HG03432 (cell line): Measurements from ENCODE around the gene CYP1A2.
"Not testable (repeated sequence)": the region's sequence is repeated elsewhere in the genome, so short reads cannot be mapped to it uniquely, and the experiment has no call there.

ENCODE experiments used
- ATAC-seq: cut with Tn5 transposase; IDR thresholded peaks from one replicate; pipeline ENCODE4 v1.9.1; 2021; ENCODE audit warnings: mild to moderate bottlenecking, moderate library complexity; ENCODE audit not compliant: unreplicated experiment

CYP1A2 gene

DNA sequence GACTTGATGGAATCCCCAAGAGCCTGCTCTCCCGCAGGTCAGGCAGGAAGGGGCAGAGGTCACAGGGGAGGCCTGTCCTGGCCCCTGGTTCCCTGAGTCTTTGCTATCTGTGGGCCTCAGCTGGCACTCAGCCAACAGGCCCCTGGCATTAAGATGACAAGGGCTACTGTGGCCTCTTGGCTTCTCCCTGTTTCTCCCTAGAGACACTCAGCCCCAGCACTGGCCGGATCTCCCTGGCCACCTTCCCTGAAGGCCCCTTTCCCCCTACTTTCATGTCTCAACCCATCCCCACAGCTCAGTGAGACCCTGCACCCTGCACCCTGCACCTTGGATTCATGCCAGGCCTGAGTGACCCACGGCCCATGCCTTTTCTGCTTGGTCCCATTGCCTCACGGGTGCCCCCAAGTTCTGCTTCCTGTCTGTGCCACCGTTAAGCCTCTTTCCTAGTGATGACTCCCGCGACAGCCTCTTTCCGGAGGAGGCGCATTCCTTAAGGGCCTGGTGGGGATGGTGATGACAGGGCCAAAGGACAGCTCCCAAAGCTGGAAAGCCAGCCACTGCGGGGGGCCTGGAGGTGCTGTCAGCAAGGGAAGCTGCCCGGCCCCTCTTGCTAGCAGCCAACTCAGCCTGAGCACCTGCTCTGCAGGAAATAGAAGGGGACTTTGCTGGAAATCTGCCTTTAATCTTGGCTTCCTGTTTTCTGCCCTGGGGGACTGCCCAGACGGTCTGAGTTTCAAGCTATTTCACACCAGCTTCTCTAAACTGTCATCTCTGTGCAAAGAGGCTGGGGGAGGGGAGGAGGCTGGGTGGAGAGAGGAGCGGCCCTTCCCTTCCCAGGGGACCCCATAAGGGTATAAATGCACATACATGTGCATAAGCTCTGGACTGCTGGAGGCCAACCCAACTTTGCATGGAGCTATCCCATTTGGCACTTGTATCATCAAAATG lies 28.4 kb downstream of the CYP1A2 start:
- ATAC-seq = peak; percentile 36

DNA sequence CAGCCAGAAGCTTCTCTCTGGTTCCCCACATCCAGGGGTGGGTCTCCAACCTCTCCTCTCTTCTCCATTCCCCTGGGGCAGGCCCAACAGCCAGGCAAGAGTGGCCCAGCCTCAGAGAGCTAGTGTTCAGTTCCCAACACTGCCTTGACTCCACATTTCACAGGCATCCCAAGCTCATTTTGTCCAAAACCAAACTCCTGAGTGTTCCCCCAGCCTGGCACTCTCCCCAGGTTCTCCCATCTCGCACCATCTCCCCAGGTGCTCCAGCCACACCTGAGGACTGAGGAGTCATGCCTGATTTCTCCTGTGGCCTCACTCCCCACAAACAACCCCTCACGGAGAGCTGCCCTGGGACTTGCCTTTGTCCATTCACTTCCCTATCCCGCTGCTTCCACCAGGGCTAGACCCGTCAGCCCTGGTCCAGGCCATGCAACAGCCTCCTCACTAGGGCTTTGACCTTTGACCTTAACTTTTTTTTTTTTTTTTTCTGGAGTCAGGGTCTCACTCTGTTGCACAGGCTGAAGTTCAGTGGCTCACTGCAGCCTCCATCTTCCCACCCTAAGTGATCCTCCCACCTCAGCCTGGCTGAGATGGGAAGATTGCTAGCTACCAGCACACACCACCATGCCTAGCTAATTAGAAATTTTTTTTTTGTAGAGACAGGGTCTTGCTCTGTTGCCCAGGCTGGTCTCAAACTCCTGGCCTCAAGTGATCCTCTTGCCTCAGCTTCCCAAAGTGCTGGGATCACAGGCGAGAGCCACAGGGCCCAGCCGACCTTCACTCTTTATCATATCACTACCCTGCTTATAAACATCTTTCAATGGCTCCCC lies 29.3 kb downstream of the CYP1A2 start:
- peak; percentile 5 for ATAC-seq

DNA sequence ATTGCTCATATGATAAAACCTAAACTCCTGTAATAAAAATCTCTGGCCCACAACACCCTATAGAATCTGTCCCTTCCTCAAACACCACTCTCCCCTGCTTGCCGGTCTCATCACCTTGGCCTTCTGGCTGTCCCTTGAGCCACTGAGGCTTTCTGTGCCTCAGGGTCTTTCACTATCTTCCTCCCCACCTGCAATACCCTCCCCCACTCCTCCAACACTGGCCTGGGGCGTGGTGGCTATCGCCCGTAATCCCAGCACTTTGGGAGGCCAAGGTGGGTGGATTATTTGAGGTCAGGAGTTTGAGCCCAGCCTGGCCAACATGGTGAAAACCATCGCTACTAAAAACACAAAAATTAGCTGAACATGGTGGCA lies 29.9 kb downstream of the CYP1A2 start:
- ATAC-seq = no peak

DNA sequence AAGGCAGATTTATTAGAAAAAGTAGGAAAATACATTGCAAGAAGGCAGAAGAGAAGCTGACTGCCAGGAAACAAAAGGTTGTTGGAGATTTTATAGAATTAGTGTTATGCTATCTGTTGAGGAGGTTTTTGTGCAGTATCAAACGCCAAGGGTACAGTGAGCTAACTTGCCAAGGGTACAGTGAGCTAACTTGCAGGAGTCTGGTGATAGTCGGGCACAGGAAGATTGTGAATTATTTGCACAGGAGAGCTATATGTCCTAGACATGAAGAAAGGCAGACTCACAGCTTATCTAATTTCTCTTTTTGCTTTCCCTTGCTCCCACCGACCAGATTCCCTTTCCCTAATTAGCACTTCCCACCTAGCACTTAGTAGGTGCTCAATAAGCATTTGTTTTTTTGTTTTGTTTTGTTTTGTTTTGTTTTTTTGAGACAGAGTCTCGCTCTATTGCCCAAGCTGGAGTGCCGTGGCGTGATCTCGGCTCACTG lies 30.6 kb downstream of the CYP1A2 start:
- ATAC-seq = no peak

DNA sequence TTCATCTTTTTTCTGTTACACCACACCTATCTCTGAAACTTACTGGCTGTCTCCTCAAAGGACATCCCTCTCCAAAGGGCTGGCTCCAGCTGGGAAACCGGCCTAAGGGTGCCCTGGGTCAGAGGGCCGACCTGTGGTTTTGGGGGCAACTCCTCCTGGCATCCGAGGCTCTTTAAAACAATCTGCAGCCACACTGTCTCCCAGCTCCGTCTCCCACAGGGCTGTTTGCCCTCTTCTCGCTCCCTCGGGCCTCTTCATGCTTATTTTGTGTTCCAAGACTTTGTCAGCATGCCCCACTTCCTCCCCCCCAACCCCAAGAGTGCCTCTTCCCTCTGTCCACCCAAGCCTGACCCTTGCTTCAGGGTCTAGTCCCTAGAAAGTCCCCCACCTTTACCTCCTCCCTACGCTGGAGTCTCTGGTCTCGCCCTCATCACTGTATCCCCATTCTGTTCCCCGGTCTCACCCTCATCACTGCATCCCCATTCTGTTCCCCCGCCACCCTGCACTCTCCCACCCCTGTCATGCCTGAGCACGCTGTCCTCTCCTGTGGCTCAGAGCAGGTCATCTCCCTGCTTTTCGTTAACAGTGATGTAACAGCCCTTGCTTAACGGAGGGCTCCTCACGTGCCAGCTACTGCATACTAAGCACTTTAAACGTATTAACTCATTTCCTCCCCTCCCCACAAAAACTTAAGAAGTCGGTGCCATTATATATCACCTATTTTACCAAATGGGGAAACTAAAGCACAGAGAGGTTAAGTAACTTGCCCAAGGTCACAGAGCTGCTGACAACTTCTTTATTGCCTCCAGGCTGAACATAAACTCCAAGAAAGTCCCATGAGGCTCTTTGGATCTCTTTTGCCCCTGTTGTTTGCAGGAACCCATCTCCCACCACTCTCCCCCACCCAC lies 32.1 kb downstream of the CYP1A2 start:
- no peak for ATAC-seq

DNA sequence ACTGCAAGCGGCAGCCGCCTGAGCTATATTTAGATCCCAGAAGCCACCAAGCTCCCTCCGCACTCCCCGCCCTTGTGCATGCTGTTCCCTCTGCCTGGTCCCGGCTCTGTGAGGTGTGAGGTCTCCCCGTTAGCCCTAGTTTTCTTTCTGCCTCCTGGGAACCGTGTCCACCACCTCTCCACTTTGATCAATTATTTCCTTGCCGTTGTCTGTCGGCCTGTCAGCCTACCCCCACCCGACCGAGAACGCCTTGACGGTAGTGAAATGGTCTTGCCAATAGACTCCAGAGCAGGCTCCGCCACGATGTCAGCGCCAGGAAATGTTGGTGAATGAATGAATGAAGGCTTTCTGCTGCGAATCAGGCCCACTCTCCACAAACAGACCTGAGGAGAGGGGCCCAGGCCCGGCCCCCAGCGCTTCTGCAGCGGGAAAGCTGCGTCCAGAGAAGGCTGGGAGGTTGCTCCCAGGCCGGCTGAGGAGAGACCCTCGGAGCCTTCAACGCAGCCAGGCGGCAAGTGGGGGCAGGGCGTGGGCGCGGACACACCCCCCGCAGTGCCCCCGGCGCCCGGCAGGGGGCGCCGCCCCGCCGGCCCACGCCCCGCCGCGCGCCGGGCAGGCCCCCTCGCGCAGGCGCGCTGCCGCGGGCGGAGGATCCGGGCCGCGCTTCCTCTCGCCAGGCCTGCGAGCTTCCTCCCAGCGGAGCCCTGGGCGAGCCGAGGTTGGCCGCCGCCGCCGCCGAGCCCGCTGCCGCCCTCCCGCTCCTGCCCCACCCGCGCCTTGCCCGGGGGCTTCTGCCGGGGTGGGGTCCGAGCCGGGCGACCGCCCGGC lies 33.0 kb downstream of the CYP1A2 start, which contains the start of gene CSK:
CSK (plus strand) TSS at position 650 of the 828 bp plus-strand sequence. CDS start 16,218 bp downstream, outside the sequence.
- peak; percentile 40 for ATAC-seq

DNA sequence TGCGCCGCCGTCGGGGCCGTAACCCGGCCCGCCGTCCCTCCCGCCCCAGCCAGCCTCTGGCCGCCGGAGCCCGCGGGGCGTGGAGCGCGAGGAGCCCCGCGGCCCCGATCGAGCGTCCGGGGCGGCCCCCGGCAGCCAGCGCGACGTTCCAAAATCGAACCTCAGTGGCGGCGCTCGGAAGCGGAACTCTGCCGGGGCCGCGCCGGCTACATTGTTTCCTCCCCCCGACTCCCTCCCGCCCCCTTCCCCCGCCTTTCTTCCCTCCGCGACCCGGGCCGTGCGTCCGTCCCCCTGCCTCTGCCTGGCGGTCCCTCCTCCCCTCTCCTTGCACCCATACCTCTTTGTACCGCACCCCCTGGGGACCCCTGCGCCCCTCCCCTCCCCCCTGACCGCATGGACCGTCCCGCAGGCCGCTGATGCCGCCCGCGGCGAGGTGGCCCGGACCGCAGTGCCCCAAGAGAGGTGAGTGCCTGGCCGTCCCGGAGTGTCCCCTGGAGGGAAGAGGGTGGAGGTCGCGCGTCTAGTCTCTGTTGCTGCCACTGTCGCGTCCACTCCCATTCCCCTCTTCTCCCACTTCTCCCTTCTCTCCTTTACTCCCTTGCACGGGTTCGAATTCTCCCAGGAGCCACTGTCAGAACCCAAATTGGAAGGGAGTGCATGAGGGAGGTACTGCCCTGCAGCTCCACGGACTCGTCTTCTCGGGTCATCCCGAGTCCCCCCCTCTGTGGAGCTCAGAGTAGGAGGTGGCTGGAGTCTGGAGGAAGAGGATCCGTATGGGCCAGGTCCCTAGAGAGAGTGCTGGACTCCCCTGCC lies 33.8 kb downstream of the CYP1A2 start:
- ATAC-seq = peak; percentile 7

DNA sequence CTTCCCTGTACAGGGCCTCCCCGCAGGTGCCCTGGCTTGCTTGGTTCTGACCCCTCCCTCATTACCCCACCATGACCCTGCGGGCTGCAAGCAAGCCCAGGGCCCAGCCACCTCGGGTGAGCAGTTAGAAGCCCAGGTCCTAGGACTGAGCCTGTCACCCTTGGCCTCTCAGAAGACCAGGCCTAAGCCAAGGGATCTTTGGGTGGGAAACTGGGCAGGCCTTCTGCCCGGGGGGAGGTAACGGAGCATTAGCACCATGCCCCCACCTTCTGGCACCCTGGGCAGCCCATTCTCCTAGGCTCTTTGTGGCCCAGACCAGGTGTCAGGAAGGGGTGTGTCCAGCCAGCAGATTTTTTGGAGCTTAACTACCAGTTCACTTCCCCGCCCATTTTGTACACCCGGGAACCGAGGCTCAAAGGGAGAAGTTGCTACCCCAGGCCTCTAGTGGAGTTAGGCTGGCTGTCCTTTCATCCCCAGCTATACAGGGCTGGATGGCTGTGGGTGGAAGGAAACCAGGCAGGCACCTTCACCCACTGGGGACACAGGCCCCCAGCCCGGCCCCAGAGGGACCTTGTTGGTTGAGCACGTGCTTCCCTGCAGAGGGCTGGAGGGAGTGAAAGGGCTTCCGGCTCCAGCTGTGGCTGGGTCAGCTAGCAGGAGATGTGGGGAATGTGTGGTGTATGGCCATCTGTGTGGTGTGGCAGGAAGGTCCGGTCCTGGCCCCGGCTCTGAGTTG lies 34.6 kb downstream of the CYP1A2 start:
- no peak for ATAC-seq

DNA sequence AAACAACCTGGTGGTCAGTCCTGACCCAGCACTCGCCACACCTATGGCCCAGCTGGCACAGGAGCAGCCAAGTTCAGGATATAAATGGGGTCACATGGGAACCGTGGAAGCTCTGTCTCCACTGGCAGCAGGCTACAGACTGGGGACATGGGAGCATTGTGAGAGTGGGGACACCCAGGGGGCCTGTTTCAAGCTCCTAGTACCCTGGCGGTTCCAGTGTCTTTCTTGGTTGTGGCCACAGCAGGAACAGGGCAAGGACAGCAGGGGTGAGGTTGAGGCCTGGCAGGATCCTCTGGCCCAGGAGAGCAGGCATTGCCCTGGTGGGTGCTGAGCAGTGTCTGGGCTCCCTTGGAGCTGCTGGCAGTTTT lies 35.1 kb downstream of the CYP1A2 start:
- ATAC-seq = no peak

DNA sequence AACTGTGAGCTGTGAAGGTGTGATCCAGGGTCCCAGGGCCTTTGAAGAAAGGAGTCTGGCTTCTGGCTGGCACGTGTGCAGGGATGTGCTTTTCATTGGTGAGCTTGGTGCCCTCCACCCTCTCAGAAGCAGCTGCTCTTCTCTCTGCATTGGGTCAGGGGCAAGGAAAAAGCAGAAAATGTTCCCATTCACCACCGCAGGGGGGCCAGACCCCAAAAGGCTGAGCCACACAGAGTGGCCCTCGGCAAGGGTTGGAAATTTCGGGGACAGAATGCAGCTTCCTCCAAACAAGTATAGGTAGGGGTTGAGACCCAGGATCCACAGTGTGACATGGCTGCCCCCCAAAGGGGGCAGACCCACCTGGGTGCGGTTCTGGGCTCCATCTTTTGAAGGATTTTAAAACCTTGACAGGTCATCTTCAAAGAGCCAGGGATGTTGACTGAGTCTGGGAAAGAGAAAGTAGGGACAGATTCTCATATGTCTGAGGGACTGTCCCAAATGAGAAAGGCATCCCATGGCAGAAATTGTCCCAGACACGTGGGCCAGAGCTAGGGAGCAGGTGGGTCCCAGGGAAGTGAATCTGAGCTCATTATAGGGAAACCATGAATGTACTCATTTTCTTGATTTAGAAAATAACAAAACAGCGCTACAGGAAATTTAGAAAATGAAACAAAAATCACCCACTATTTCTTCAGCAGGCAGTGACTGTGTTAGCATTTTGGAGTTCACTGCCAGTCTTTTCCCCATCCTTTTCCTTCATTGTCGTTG lies 36.0 kb downstream of the CYP1A2 start:
- ATAC-seq = no peak

DNA sequence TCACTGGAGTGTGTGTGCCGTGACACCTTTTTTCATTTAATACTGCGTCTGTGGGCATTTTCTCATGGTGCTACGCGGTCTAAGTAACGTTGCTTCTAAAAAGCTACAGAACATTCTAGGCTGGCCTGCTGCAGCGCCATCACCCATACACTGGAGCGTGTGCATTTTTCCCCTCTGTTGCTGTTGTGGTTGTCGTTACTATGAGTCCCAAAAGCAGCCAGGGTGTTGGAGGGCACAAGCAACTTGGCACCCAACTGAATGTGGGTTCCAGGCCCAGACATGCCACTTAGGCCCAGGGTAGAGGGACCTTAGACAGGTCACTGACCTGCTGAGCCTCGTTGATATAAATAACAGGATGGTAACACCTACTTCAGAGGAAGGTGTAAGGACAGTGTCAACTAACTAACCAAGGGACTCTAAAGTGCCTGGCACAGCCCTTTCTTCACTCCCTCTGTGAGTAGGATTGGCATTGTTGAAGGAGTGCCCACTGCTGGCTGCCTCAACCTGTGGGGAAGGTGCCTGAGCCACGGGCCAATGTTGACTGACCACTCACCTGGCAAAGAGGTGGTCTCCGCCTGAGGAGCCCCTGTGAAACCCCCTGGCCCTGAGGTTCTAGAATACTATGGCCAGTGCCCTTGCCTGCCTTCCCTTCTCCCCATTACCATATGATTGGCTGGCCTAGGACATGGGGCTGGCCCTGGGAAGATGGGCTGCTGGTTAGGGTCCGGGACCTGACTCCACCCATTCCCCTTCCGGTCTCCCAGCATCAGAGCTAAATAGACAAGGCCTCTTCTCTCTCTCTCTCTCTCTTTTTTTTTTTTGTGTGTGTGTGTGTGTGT lies 36.8 kb downstream of the CYP1A2 start:
- ATAC-seq = no peak

DNA sequence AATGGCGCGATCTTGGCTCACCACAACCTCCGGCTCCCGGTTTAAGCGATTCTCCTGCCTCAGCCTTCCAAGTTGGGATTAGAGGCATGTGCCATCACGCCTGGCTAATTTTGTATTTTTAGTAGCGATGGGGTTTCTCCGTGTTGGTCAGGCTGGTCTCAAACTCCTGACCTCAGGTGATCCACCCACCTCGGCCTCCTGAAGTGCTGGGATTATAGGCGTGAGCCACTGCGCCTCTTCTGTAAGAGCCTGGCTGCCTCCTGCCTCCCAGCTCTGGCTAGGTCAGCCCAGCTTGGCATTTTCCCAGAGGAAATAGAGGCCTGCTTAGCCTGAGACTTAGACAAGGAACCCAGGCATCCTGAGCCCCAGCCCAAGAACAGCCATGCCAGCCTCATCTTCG lies 37.4 kb downstream of the CYP1A2 start:
- not testable (repeated sequence) for ATAC-seq

DNA sequence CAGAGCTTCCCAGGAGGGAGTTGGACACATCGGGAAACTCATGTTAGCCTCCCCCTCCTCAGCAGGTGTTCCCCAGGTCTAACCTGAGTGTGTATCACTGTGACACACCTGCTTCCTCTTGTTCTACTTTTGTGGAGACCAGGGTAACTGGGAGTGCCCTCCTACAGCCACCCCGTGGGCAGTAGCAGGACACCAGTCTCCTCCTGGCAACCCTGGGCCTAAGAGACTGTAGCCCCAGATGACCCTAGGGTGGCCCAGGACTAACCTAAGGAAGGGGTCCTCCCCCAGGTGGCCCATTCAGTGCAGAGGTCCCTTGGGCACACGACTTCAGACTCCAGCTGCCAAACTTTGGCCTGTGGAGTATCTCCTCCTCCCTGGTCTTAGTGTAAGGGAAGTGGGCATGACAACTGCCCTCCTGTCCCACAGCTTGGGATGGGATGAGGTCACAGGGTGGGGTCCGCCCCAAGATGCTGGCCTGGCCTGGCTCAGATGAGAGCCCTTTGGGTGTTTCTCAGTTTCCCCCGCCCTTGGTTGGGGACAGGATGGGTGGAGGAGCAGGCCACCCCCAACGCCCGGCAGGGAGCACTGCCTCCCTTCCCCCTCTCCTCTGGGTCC lies 38.0 kb downstream of the CYP1A2 start:
- no peak for ATAC-seq

DNA sequence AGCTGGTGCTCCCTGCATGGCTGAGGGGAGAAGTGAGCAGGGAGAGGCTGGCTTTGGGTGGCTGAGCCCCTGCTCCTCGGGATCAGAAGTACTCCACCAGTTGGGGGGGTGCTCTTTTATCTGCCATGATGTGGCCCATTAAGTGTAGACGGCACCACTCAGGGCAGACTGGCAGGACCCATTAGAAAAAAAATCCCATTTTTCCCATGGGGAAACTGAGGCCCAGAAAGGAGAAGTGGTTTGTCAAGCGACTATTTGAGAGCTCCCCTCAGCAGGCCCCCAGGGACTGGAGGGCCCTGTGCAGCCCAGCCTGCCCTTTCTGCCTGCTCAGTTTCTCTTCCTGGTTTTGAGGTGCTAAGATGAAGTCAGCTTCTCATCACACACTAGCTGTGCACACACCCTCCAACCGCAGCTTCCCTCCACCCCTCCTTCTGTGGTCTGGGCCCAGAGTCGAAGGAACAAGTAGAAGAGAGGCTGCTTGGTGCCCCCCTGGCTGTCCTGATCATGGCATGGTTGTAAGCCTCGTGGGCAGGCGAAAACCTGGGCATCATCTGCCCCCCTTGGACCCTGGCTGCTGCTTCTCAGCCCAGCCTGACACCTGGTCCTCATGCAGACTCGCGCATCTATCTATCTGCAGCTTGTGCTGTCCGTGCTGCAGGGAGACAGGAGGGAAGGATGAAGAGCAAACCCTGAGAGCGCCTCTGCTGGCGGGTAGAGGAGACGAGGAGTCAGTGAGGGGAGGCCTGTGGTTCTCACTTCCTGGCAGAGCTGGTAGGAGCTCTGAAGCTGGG lies 38.8 kb downstream of the CYP1A2 start:
- ATAC-seq = peak; percentile 47

DNA sequence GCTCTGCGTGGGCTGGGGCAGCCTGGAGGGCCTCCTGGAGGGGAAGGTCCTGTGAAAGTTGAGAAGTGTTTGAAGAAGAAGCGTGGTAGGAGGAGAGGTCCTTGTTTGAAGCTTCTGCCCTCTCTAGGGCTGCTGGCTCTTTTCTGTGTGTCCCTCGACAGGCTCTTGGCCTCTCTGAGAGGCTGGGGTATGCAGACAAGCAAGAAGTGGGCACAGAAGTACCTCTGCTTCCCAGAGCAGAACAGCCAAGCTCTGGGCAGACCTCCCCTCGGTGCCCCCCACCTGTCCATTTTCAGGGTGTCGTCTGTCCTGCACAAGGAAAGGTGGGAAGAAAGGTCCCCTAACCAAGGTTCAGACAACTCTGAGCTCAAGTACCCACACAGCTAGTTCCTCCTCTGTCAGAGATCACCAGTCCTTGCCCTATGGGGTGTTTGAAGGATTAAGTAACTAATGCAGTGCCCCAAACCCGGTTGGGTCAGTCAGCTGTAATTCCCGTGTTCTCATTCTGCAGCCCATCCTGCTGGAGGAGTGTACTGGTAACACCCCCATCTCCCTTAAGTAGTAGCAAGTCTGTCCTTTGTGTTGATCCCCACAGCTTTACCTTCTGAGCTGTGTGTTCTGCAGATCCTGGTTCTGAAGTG lies 39.5 kb downstream of the CYP1A2 start:
- no peak for ATAC-seq
